OCI-LY1 (cell line): Measurements from ENCODE around the gene PRKAB1.
A peak's percentile ranks its signal among the peaks of the same experiment; 100 is the strongest.

Experiments
- H2AFZ ChIP-seq: fragments of 200-600 bp; sonication (generic), shearing (Covaris generic); 2 replicates; pipeline ENCODE4 v1.6.0; 2014; ENCODE audit warnings: antibody characterized with exemption, mild to moderate bottlenecking, low read length
- H3F3A ChIP-seq: fragments of 200-600 bp; sonication (generic), shearing (Covaris generic); 2 replicates; pipeline ENCODE4 v1.6.0; 2014; ENCODE audit warnings: mild to moderate bottlenecking, antibody characterized with exemption, low read length, moderate library complexity; ENCODE audit not compliant: insufficient read depth
- H3K27ac ChIP-seq: fragments of 200-600 bp; sonication (generic); 2 replicates; pipeline ENCODE4 v1.5.1; 2014; ENCODE audit warnings: low read length, mixed run types, mild to moderate bottlenecking, low read depth; ENCODE audit not compliant: poor library complexity, severe bottlenecking
- H3K27me3 ChIP-seq: fragments of 200-600 bp; sonication (generic); 2 replicates; pipeline ENCODE4 v1.6.0; 2014; ENCODE audit warnings: antibody characterized with exemption, mild to moderate bottlenecking, low read length, moderate library complexity; ENCODE audit not compliant: insufficient read depth
- H3K36me3 ChIP-seq: fragments of 200-600 bp; sonication (generic); 2 replicates; pipeline ENCODE4 v1.6.1; 2014; ENCODE audit warnings: mild to moderate bottlenecking, antibody characterized with exemption, low read length, moderate library complexity, mixed read lengths; ENCODE audit not compliant: insufficient read depth
- H3K4me1 ChIP-seq: fragments of 200-600 bp; sonication (generic); 2 replicates; pipeline ENCODE4 v1.5.1; 2014; ENCODE audit warnings: mild to moderate bottlenecking, low read length, moderate library complexity; ENCODE audit not compliant: insufficient read depth, severe bottlenecking
- H3K4me2 ChIP-seq: fragments of 200-600 bp; sonication (generic), shearing (Covaris generic); 2 replicates; pipeline ENCODE4 v1.6.1; 2014; ENCODE audit warnings: low read length
- H3K4me3 ChIP-seq: fragments of 200-600 bp; sonication (generic); 2 replicates; pipeline ENCODE4 v1.5.1; 2014; ENCODE audit warnings: low read length, low read depth, mild to moderate bottlenecking, mixed read lengths; ENCODE audit not compliant: poor library complexity, severe bottlenecking
- H3K79me2 ChIP-seq: fragments of 200-600 bp; shearing (Covaris generic); 2 replicates; pipeline ENCODE4 v1.6.1; 2016; ENCODE audit warnings: mixed run types, low read length, mixed read lengths; ENCODE audit not compliant: insufficient read depth
- H3K9ac ChIP-seq: fragments of 200-600 bp; sonication (generic), shearing (Covaris generic); 2 replicates; pipeline ENCODE4 v1.6.1; 2014; ENCODE audit warnings: mild to moderate bottlenecking, low read length, mixed read lengths
- H3K9me2 ChIP-seq: fragments of 200-600 bp; sonication (generic), shearing (Covaris generic); 2 replicates; pipeline ENCODE4 v1.6.1; 2014; ENCODE audit warnings: low read depth, mild to moderate bottlenecking, low read length, mixed read lengths
- H3K9me3 ChIP-seq: fragments of 200-600 bp; shearing (Covaris generic); 2 replicates; pipeline ENCODE4 v1.6.1; 2014; ENCODE audit warnings: low read length, mixed read lengths
- H4K20me1 ChIP-seq: fragments of 200-600 bp; sonication (generic), shearing (Covaris generic); 2 replicates; pipeline ENCODE4 v1.6.0; 2016; ENCODE audit warnings: mild to moderate bottlenecking, low read length; ENCODE audit not compliant: insufficient read depth
- EZH2 ChIP-seq: fragments of 200-600 bp; sonication (generic), shearing (Covaris generic); IDR thresholded peaks from 2 replicates; pipeline ENCODE4 v1.8.0; 2017; ENCODE audit warnings: borderline replicate concordance, mixed run types, mild to moderate bottlenecking, antibody characterized with exemption, low read length, moderate library complexity, mixed read lengths
- TF ChIP-seq, protein P1 (sequence below): fragments of 200-600 bp; sonication (generic), shearing (Covaris generic); IDR thresholded peaks from 2 replicates; pipeline ENCODE4 v1.5.1; 2017; ENCODE audit warnings: mild to moderate bottlenecking, antibody characterized with exemption, low read length, moderate library complexity, mixed read lengths

Gene PRKAB1

DNA sequence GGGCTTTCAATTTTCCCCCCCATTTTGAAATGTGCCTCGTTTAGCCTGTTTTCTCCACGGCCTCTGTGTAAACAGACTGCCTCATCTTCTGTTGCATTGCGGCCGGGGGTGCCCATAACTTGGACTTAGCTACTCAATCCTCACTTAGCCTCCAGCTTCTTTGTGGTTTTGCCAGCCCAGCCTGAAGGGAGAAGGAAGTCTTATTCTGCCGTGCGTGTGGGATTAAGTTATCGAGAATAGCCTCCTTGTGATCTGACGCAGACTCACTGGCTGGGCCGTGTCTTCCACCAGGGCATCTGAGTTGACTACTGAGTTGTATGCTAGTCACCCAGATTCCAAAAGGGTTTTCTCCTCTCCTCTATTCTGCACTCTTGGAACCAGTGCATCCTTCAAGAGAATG, 8.1 kb downstream of the PRKAB1 start:
- Histone ChIP-seq H3K27me3 (no peaks in the 10 kb centered on the region), H3K27ac (no peak overlapping the region), H3K4me1 (peaks cover 1% of the 10 kb centered on the region), H3K36me3 (peaks cover 99% of the 10 kb centered on the region), H3K9me3 (no peaks in the 10 kb centered on the region), H3K79me2 (no peaks in the 10 kb centered on the region), H3F3A (no peaks in the 10 kb centered on the region), H4K20me1 (no peaks in the 10 kb centered on the region), H2AFZ (no peak overlapping the region), H3K9me2 (no peaks in the 10 kb centered on the region), H3K9ac (no peak overlapping the region), H3K4me3 (no peak overlapping the region), H3K4me2 (no peak overlapping the region)
- no peak for TF ChIP-seq EZH2
- TF ChIP-seq, protein P1, sequence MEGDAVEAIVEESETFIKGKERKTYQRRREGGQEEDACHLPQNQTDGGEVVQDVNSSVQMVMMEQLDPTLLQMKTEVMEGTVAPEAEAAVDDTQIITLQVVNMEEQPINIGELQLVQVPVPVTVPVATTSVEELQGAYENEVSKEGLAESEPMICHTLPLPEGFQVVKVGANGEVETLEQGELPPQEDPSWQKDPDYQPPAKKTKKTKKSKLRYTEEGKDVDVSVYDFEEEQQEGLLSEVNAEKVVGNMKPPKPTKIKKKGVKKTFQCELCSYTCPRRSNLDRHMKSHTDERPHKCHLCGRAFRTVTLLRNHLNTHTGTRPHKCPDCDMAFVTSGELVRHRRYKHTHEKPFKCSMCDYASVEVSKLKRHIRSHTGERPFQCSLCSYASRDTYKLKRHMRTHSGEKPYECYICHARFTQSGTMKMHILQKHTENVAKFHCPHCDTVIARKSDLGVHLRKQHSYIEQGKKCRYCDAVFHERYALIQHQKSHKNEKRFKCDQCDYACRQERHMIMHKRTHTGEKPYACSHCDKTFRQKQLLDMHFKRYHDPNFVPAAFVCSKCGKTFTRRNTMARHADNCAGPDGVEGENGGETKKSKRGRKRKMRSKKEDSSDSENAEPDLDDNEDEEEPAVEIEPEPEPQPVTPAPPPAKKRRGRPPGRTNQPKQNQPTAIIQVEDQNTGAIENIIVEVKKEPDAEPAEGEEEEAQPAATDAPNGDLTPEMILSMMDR = no peak

DNA sequence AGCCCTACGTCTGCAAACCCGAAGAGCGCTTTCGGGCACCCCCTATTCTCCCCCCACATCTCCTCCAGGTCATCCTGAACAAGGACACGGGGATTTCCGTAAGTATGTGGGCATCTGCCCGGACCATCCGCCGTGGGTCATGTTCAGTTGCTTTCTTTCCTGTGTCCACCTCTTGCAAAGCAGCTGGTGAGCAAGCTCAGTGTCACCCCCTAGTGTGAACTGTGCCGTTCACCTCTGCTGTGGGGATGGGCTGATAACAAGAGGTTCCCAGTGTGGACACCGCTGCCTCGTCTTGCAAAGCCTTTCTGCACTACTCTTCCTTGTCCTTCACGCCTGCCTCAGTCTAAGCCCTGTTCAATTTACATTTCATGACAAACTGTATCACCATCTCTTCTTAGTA, 8.6 kb downstream of the PRKAB1 start:
- Histone ChIP-seq H3K9me2 (no peaks in the 10 kb centered on the region), H3K4me3 (no peak overlapping the region), H3F3A (no peaks in the 10 kb centered on the region), H3K4me1 (peaks cover 6% of the 10 kb centered on the region), H3K9me3 (no peaks in the 10 kb centered on the region), H4K20me1 (no peaks in the 10 kb centered on the region), H3K27me3 (no peaks in the 10 kb centered on the region), H3K79me2 (no peaks in the 10 kb centered on the region), H3K4me2 (no peak overlapping the region), H3K9ac (no peak overlapping the region), H2AFZ (no peak overlapping the region), H3K27ac (no peak overlapping the region), H3K36me3 (peaks cover 99% of the 10 kb centered on the region)
- TF ChIP-seq EZH2 = no peak
- TF ChIP-seq, protein P1 = 0 out of 2 replicates have a peak, but pooled peaks have one; percentile 8

DNA sequence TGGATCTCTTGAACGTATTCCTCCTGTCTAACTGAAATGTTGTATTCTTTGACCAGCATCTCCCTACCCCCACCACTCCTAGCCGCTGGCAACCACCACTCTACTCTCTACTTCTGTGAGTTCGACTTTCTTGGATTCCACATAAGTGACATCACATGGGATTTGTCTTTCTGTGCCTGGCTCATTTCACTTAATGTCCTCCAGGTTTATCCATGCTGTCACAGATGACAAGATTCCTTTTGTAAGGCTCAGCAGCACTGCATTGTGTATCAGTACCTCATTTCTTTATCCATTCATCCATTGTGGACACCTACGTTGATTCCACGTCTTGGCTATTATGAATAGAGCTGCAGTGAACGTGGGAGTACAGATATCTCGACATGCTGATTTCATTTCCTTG, 10.5 kb downstream of the PRKAB1 start:
- Histone ChIP-seq H3K9me3 (no peaks in the 10 kb centered on the region), H3K9me2 (no peaks in the 10 kb centered on the region), H4K20me1 (no peaks in the 10 kb centered on the region), H3F3A (no peaks in the 10 kb centered on the region), H2AFZ (no peak overlapping the region), H3K4me1 (peaks cover 21% of the 10 kb centered on the region), H3K9ac (no peak overlapping the region), H3K36me3 (peaks cover 94% of the 10 kb centered on the region), H3K4me3 (no peak overlapping the region), H3K4me2 (no peak overlapping the region), H3K27ac (no peak overlapping the region), H3K27me3 (no peaks in the 10 kb centered on the region), H3K79me2 (no peaks in the 10 kb centered on the region)
- TF ChIP-seq EZH2 = no peak
- TF ChIP-seq, protein P1 = no peak
